HG03103 (cell line): ENCODE results near the gene PRPSAP2.
"Not testable (repeated sequence)": the region's sequence is repeated elsewhere in the genome, so short reads cannot be mapped to it uniquely, and the experiment has no call there.

Experiments used
- ATAC-seq: cut with Tn5 transposase; IDR thresholded peaks from one replicate; pipeline ENCODE4 v1.9.1; 2021; ENCODE audit warnings: low read depth; ENCODE audit not compliant: unreplicated experiment

PRPSAP2 gene

GRCh38 chr17:18857864-18858566, at the start of gene PRPSAP2:
TSS of gene PRPSAP2 (plus strand) at chr17:18858131. CDS start at chr17:18865834, 7,703 bp downstream.
- ATAC-seq, result peak; percentile 38

GRCh38 chr17:18815924-18816323, 42.0 kb upstream of the PRPSAP2 start:
- ATAC-seq, result not testable (repeated sequence)

GRCh38 chr17:18816489-18817371, 41.2 kb upstream of the PRPSAP2 start:
- not testable (repeated sequence) for ATAC-seq

GRCh38 chr17:18821430-18821829, 36.5 kb upstream of the PRPSAP2 start:
- ATAC-seq, result not testable (repeated sequence)

- ATAC-seq, result not testable (repeated sequence)
Measured at GRCh38 chr17:18827613-18828012, 30.3 kb upstream of the PRPSAP2 start.

- ATAC-seq, result no peak
Measured at GRCh38 chr17:18848501-18848900, 9.4 kb upstream of the PRPSAP2 start.

GRCh38 chr17:18850679-18851078, 7.3 kb upstream of the PRPSAP2 start:
- no peak for ATAC-seq

GRCh38 chr17:18851201-18851600, 6.7 kb upstream of the PRPSAP2 start:
- ATAC-seq, result no peak

GRCh38 chr17:18854956-18855355, 3.0 kb upstream of the PRPSAP2 start:
- no peak for ATAC-seq

- ATAC-seq, result peak; percentile 69
Measured at GRCh38 chr17:18855831-18856569, 1.9 kb upstream of the PRPSAP2 start.

GRCh38 chr17:18856570-18856915, 1.4 kb upstream of the PRPSAP2 start:
- ATAC-seq, result no peak

GRCh38 chr17:18858567-18859245, 775 bp downstream of the PRPSAP2 start:
- no peak for ATAC-seq

GRCh38 chr17:18859256-18859655, 1.3 kb downstream of the PRPSAP2 start:
- ATAC-seq, result no peak

- ATAC-seq, result no peak
Measured at GRCh38 chr17:18860161-18860972, 2.4 kb downstream of the PRPSAP2 start.

- no peak for ATAC-seq
Measured at GRCh38 chr17:18862011-18862410, 4.1 kb downstream of the PRPSAP2 start.

- not testable (repeated sequence) for ATAC-seq
Measured at GRCh38 chr17:18864996-18865395, 7.1 kb downstream of the PRPSAP2 start.

- no peak for ATAC-seq
Measured at GRCh38 chr17:18866866-18867813, 9.2 kb downstream of the PRPSAP2 start.

GRCh38 chr17:18877104-18877645, 19.2 kb downstream of the PRPSAP2 start:
- no peak for ATAC-seq
